GM19193 (cell line): ENCODE data around the gene TMEM132A.

Experiments used
- POLR2A ChIP-seq: IDR thresholded peaks from 4 replicates; pipeline ENCODE4 v1.6.1; 2011; ENCODE audit not compliant: insufficient read depth, insufficient read length; ENCODE audit errors: extremely low read depth

TMEM132A gene

DNA sequence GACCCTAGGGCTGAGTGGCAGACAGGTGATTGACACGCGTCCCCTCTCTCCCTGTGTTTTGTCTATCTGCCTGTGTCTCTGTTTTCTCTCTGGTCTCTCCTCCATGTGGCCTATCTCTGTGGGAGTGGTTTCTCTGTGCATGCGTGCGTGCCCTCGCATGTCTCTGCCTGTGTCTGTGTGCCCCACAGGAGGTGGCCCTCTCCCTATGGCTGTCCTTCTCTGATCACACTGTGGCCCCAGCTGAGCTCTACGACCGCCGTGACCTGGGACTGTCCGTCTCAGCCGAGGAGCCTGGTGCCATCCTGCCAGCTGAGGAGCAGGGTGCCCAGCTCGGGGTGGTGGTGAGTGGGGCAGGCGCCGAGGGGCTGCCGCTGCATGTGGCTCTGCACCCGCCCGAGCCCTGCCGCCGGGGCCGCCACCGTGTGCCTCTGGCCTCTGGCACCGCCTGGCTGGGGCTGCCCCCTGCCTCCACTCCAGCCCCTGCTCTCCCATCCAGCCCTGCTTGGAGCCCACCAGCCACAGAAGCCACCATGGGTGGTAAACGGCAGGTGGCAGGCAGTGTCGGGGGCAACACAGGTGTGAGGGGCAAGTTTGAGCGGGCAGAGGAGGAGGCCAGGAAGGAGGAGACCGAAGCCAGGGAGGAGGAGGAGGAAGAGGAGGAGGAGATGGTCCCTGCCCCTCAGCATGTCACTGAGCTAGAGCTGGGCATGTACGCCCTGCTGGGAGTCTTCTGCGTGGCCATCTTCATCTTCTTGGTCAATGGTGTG is 11.6 kb downstream of the TMEM132A start:
- no peak for TF ChIP-seq POLR2A

DNA sequence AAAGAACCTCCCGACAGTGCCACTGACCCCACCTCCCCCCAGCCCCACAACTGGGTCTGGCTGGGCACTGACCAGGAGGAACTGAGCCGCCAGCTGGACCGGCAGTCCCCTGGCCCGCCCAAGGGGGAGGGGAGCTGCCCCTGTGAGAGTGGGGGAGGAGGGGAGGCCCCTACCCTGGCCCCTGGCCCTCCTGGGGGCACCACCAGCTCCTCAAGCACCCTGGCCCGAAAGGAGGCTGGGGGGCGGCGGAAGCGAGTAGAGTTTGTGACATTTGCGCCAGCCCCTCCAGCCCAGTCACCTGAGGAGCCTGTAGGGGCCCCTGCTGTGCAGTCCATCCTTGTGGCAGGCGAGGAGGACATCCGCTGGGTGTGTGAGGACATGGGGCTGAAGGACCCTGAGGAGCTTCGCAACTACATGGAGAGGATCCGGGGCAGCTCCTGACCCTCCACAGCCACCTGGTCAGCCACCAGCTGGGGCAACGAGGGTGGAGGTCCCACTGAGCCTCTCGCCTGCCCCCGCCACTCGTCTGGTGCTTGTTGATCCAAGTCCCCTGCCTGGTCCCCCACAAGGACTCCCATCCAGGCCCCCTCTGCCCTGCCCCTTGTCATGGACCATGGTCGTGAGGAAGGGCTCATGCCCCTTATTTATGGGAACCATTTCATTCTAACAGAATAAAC is 12.3 kb downstream of the TMEM132A start:
- peak; percentile 6 for TF ChIP-seq POLR2A

DNA sequence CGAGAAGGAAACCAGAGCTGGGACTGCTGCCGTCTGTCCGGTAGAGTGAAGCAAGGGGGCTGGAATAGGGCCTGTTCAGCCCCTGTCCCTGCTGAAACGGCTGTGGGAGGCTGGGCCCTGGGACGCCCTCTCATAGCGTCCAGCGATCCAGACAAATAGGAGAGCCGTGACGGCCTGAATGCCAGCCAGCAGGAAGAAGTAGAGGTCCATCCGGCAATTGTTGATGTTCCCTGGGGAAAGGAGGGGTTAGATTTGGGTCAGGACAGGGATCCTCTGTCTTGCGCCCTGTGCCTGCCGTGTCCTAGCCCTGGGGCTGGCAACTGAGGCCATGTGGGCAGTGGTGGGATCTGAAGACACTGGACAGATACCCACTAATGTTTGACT is 12.9 kb downstream of the TMEM132A start:
- TF ChIP-seq POLR2A = peak; percentile 3

DNA sequence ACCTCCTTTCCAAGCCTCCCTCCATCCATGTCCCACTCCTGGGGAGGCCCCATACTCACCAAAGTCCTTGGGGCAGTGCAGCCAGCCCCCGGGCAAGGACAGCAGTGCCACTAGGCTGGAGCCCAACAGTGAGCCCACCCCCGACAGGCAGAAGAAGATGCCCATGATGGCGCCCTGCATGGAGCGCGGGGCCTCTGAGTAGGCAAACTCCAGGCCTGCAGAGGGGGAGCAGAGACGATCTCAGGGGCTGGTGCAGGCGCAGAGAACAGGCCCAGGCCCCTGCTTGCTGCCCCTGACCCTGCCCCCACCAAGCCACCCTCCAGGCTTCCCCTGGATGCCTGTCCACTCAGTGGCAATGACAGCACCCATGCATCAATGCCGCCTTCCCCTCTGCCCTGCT is 13.6 kb downstream of the TMEM132A start:
- no peak for TF ChIP-seq POLR2A

DNA sequence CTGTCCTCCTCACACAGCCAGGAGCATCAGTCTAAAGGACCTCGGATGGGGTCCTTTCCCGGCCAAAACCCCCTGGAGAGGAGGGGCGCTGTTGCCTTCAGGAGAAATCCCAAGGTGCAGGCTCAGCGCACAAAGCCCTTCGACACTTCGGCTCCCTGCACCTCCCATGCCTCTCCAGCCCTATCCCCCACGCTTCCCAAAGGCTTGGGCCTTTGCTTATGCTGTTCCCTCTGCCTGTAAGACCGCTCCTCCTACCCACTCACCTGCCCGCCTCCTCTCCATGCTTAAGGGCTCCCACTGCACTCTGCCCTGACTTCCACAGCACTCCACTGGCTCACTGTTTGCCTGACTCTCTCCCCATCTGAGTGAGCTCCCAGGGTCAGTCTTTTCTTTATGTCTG is 14.2 kb downstream of the TMEM132A start:
- TF ChIP-seq POLR2A = no peak

DNA sequence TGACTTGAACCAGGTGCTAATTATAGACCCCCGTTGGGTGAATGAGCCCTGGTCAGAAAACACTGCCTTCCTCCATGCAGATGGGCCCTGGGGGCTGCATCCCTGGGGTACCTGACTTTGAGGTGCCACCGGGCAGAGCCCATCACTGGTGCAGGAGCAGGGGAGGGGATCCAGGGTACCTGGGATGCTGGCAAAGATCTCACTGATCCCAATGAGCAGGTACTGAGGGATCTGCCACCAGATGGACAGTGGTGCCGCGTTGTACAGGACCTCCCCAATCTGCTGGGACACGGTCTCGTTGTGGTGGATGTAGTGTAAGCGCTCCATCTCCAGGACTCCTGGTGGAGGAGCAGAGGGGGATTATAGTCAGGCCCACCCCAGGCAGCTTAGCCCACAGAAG is 15.0 kb downstream of the TMEM132A start:
- no peak for TF ChIP-seq POLR2A

DNA sequence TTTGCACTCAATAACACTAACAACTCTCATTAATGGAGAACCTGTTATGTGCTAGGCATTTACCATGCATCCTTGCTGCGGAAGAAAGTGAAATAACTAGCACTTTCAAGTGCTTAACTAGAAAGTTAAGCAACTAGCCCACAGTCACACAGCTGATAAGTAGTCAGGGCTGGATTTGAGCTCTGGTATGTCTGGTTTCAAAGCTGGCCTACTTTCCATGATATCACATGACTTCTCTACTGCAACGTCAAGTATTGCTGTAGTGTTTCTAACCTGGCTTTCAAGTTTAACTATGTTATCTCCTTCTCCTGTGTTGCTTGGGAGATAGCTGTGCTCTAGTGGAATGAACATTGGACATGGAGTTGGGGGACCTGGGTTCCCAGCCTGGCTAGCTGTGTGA is 15.6 kb downstream of the TMEM132A start:
- TF ChIP-seq POLR2A = no peak

DNA sequence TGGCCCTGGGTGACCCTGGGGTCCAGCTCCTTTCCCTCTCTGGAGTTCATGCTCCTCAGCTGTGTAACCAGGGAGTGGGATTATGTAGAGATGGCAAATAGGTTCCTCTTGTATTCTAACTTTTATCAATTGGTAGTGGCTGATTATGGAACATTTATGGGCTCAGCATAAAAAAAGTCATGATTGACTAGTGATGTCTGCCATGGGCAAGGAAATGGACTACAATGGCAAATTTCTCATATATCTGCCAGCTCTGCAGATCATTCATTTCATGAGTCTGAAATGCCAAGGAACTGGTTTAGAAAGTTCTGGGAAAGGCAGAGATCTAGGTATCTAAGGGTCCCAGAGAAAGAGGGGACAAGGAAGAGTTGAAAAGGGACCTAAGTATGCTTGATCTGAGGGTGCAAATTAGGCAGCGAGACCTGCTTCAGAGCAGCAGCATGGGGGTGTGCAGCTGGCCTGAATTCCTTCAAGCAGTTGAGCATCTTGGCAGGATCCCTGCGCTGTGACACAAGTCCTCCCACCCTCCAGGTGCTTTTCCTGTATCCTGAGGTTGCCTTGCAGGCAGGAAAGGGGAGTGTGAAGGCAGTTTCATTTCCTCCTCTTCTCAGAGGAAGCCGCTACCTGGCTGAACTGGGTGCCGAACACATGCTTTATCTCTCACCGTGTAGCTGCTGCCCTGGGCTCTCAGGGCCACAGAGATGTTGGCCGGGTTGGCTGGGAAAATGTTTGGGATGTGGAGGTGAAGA is 17.3 kb downstream of the TMEM132A start:
- TF ChIP-seq POLR2A = no peak

DNA sequence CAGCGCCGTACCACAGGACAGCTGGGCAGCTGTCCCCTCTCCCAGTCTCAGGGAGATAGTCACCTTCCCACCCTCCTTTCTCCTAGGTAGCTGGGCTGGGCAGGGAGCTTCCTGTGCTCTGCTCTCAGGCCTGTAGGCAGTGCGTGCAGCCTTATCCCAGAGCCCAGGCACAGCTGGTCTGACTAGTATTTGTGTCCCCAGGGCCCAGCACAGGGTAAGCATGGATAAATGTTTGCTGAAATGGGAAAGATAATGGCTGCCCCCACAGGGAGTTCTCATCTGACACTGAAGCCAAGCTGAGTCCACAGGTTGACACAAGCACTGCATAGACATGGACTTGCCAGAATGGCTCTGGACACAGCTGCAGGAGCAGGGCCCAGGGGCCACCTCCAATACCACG is 18.0 kb downstream of the TMEM132A start:
- no peak for TF ChIP-seq POLR2A

DNA sequence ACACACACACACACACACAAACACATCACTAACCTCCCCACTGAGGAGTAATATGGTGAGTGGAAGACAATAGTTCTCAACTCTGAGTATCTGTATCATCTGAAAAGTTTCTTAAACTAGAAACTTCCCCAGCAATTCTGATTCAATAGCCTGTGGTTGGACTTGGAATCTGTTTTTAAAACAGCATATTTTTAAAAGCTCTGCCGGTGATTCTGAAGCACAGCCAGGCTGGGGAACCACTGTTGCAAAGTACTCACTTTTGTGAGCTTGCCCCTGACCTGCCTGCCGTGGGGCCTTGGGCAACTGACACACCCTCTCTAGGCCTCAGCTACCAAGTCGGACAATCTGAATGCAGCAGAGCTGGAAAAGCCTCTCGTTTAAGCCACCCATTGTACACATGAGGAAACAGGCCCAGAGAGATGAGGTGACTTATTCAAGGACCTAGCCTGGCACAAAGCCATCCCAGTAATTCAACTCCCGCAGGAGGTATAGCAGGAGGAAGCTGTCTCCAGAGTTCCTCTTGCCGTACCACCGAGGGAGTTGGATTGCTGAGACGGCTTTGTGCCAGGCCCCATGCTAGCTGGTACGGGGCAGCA is 18.8 kb downstream of the TMEM132A start:
- TF ChIP-seq POLR2A = no peak

DNA sequence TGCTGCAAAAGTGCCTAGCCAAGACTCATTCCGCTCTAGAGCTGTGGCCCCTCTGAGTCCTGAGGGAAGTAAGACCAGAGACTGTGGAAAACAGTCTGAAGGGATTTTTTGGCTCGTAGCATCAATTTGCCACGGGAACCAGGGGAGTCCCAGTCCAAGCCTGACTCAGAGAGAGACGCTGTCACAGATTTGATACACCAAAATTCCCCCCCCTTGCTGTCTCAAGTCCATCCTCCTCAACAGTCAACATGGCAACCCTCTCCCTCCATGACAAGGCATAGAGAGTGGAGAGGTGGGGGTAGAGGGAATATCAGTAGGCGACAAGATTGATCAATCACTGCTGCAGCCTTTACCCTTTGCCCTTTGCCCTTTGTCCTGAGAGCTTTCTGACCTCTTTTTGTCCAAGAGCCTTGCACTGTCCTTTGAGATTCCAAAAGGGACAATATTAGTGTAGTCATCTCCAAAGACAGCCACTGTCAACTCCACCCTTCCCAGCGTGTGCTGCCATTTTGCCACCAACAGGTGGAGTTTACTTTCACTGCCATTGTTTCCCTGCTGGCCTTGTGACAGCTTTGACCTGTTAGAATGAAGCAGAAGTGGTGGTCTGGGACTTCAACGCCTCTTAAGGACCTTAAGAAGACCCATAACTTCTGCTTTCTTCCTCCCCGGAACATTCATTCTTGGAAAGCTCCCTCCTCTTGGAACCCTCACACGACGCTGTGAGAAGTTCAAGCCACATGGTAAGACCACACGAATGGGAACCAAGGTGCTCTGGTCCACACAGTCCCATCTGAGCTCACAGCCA is 20.4 kb downstream of the TMEM132A start:
- no peak for TF ChIP-seq POLR2A

DNA sequence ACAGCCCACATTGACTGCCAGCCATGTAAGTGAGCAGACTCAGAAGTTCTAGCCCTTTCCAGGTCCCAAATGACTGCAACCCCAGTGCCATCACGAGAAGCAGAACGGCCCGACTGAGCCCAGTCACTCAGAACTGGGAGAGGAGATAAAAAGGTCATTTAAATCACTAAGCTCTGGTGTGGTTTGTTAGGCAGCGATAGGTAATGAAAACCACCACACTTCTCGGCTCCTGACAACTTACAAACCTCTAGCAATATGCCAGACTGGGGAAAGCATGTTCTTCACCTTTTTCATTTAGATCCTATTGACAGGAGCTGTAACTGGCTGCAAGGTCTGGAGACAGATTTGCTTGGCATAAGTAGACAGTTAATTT is 21.0 kb downstream of the TMEM132A start:
- TF ChIP-seq POLR2A = no peak

DNA sequence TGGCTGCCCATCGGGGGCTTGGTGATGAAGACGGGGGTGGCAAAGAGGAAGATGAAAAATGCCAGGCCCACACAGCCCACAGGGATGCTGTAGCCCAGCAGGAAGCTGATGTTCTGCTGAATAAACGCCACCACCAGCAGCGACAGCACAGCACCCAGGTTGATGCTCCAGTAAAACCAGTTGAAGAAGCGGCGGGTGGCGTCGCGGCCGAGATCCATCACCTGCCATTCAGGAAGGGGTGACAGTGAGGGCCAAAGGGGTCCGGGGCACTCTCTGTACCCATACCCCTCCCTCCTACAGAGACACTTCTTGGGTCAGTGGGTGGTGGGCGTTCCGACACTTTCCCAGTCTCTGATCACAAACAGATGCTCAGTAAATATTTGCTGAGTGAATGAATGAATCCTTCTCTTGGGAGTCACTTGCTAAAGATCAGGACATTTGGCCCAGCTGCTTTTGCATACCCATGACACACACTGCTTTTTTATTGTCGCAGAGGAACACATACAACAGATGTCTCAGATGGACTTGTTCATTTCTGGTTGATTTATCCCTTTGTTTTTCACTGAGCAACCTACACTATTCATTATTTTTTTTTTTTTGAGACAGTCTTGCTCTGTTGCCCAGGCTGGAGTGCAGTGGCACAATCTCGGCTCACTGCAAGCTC is 22.5 kb downstream of the TMEM132A start:
- TF ChIP-seq POLR2A = no peak

DNA sequence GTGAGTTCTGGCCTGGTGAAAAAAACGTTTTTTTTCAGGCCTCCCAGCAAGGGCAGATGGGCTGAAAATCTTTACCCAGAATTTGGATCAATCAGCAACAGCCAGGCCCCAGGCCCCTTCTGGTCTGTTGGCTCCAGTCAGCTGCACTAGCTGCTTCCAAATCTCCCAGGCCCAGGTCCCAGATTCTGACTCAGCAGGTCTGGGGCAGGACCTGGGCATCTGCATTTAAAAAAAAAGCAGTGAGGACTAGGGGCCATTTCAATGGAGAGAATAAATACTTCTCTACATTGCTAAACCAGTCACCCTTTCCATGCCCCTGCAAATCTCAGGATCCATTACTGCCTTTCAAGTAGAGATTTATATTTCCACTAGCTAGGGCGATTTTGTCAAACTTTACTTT is 23.4 kb downstream of the TMEM132A start:
- no peak for TF ChIP-seq POLR2A
